HepG2 (cell line): ENCODE results near the gene MCEE.

Experiments used
- BHLHE40 ChIP-seq: IDR thresholded peaks from 2 replicates; pipeline ENCODE4 v1.6.1; 2011; ENCODE audit warnings: low read length, improper control_type of control experiment
- EZH2 ChIP-seq: conservative IDR thresholded peaks from 2 replicates; pipeline ENCODE4 v1.6.1; 2012; ENCODE audit warnings: mild to moderate bottlenecking, low read depth, low read length, moderate library complexity
- FOXO1 ChIP-seq: sonication (generic); formaldehyde crosslinking; IDR thresholded peaks from 2 replicates; pipeline ENCODE4 v1.4.0; 2020; ENCODE audit warnings: missing genetic modification reagents
- HNF4G ChIP-seq, 2 experiments: sonication (generic) in 1 of 2; formaldehyde crosslinking in 1 of 2; IDR thresholded peaks; 2 replicates each; pipeline versions ENCODE4 v1.4.0 to v1.6.1; 2011 to 2020; ENCODE audit warnings: borderline replicate concordance in 2 of 2, low read depth in 2 of 2, mild to moderate bottlenecking in 2 of 2, low read length in 1 of 2, missing genetic modification reagents in 1 of 2, moderate library complexity in 1 of 2
- JUND ChIP-seq: sonication (generic); formaldehyde crosslinking; IDR thresholded peaks from 2 replicates; pipeline ENCODE4 v1.8.0; 2022; ENCODE audit warnings: mild to moderate bottlenecking, missing genetic modification reagents
- MED8 ChIP-seq: sonication (generic); formaldehyde crosslinking; IDR thresholded peaks from 2 replicates; pipeline ENCODE4 v1.8.1; 2023; ENCODE audit warnings: mild to moderate bottlenecking, missing genetic modification reagents; ENCODE audit not compliant: insufficient replicate concordance
- POLR2A ChIP-seq, 2 experiments: IDR thresholded peaks; 2 replicates each; pipeline ENCODE4 v1.6.1; 2011; ENCODE audit warnings: low read depth in 2 of 2, low read length in 2 of 2, mild to moderate bottlenecking in 1 of 2, moderate library complexity in 1 of 2; ENCODE audit not compliant: insufficient read depth in 1 of 2
- TAF1 ChIP-seq: sonication (generic); formaldehyde crosslinking; IDR thresholded peaks from 2 replicates; pipeline ENCODE4 v1.4.0; 2020; ENCODE audit warnings: missing genetic modification reagents
- YY1 ChIP-seq: IDR thresholded peaks from 2 replicates; pipeline ENCODE4 v1.6.1; 2011; ENCODE audit warnings: low read length, low read depth, moderate library complexity, mild to moderate bottlenecking; ENCODE audit not compliant: insufficient read depth, insufficient replicate concordance
- ZNF232 ChIP-seq: sonication (generic); formaldehyde crosslinking; IDR thresholded peaks from 2 replicates; pipeline ENCODE4 v1.4.0; 2020; ENCODE audit warnings: missing genetic modification reagents, borderline replicate concordance
- ZNF33B ChIP-seq: sonication (generic); formaldehyde crosslinking; IDR thresholded peaks from 2 replicates; pipeline ENCODE4 v1.5.1; 2020; ENCODE audit warnings: mild to moderate bottlenecking, missing genetic modification reagents
- ZNF792 ChIP-seq: IDR thresholded peaks from 2 replicates; pipeline ENCODE4 v1.6.1; 2016
- TF ChIP-seq, protein P1 (sequence below): sonication (generic); formaldehyde crosslinking; IDR thresholded peaks from 2 replicates; pipeline ENCODE4 v1.5.0; 2020; ENCODE audit warnings: mild to moderate bottlenecking, missing genetic modification reagents, moderate library complexity

DNA sequence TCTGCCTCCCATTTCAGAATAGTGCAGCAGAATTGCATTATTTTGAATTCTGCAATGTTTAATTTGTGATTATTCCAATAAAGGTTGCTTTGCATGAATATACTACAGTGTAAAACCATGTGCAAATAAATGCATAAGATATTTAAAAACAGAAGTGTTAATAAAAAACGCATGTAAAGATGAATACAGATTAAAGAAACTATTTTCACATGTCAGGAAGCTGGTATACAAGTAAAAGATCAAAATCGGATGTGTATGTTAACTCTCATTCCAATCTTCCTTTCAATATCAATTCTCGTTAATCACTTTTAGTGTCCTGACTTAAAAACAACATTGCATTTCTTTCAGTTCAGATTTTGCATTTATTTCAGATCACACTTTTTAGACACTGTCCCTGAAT lies 3.1 kb downstream of the MCEE start:
- TF ChIP-seq BHLHE40 (no peak), JUND (CRISPR knock-in tag) (no peak), YY1 (no peak), ZNF33B (CRISPR knock-in tag) (no peak), ZNF792 (CRISPR knock-in tag) (no peak), EZH2 (no peak), MED8 (CRISPR knock-in tag) (no peak), TAF1 (CRISPR knock-in tag) (no peak), FOXO1 (CRISPR knock-in tag) (no peak), HNF4G (IDR thresholded peaks at IDR 0.05; ENCODE audit: borderline replicate concordance, low read depth, low read length) (no peak), HNF4G (CRISPR knock-in tag; IDR thresholded peaks at IDR 0.05; ENCODE audit: borderline replicate concordance, low read depth) (no peak), POLR2A (IDR thresholded peaks at IDR 0.05; ENCODE audit: insufficient read depth in 1 of 2, low read depth in 2 of 2, low read length in 2 of 2) (no peak), ZNF232 (CRISPR knock-in tag) (no peak)
- TF ChIP-seq, protein P1, sequence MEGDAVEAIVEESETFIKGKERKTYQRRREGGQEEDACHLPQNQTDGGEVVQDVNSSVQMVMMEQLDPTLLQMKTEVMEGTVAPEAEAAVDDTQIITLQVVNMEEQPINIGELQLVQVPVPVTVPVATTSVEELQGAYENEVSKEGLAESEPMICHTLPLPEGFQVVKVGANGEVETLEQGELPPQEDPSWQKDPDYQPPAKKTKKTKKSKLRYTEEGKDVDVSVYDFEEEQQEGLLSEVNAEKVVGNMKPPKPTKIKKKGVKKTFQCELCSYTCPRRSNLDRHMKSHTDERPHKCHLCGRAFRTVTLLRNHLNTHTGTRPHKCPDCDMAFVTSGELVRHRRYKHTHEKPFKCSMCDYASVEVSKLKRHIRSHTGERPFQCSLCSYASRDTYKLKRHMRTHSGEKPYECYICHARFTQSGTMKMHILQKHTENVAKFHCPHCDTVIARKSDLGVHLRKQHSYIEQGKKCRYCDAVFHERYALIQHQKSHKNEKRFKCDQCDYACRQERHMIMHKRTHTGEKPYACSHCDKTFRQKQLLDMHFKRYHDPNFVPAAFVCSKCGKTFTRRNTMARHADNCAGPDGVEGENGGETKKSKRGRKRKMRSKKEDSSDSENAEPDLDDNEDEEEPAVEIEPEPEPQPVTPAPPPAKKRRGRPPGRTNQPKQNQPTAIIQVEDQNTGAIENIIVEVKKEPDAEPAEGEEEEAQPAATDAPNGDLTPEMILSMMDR (CRISPR knock-in tag) = no peak
